Heart left ventricle (tissue), 16 donors: ENCODE results near the gene PHF3. TPM values are rescaled to one million over a fixed set of nuclear protein-coding genes. Genes with fewer than 3 reads are reported as not detected.

Experiments
- ATAC-seq, 4 donors: fragments of 200-7000 bp; cut with Tn5 transposase; one replicate each; pipeline ENCODE4 v1.9.1; 2020 to 2022; ENCODE audit warnings: moderate library complexity in 4 of 4, mild to moderate bottlenecking in 3 of 4, moderate number of reproducible peaks in 1 of 4
- DNase-seq, 5 donors: peaks; one replicate each; pipeline ENCODE4 v3.0.0-alpha.2; 2020
- H3K27ac ChIP-seq, 12 donors: fragments of 200-600 bp; sonication (generic) in 4 of 12; one replicate each; pipeline versions ENCODE4 v1.5.0 to v1.8.0; 2016 to 2022; ENCODE audit warnings: mild to moderate bottlenecking in 2 of 12
- H3K27me3 ChIP-seq, 9 donors: fragments of 200-600 bp; sonication (generic) in 2 of 9; one replicate each; pipeline versions ENCODE4 v1.5.1 to v1.8.0; 2016 to 2022; ENCODE audit warnings: mild to moderate bottlenecking in 3 of 9
- H3K36me3 ChIP-seq, 9 donors: fragments of 200-600 bp; sonication (generic) in 2 of 9; one replicate each; pipeline versions ENCODE4 v1.5.0 to v1.8.0; 2018 to 2022; ENCODE audit warnings: mild to moderate bottlenecking in 2 of 9
- H3K4me1 ChIP-seq, 12 donors: fragments of 200-600 bp; sonication (generic) in 4 of 12; one replicate each; pipeline versions ENCODE4 v1.5.0 to v1.8.0; 2016 to 2022; ENCODE audit warnings: mild to moderate bottlenecking in 3 of 12
- H3K4me3 ChIP-seq, 12 donors: fragments of 200-600 bp; sonication (generic) in 4 of 12; one replicate each; pipeline versions ENCODE4 v1.5.0 to v1.8.0; 2017 to 2022; ENCODE audit warnings: mild to moderate bottlenecking in 9 of 12, moderate library complexity in 4 of 12
- H3K9me3 ChIP-seq, 12 donors: fragments of 200-600 bp; sonication (generic) in 4 of 12; one replicate each; pipeline versions ENCODE4 v1.5.0 to v1.8.0; 2016 to 2022; ENCODE audit warnings: mild to moderate bottlenecking in 1 of 12
- CTCF ChIP-seq, 12 donors: fragments of 200-600 bp; sonication (generic) in 4 of 12; IDR thresholded peaks; one replicate each; pipeline versions ENCODE4 v1.5.0 to v1.8.0; 2018 to 2022; ENCODE audit warnings: antibody characterized with exemption in 12 of 12, mild to moderate bottlenecking in 5 of 12
- POLR2A ChIP-seq, 2 donors: fragments of 450-650 bp; IDR thresholded peaks; one replicate each; pipeline ENCODE4 v1.6.1; 2017; ENCODE audit warnings: antibody characterized with exemption in 2 of 2, mild to moderate bottlenecking in 2 of 2, moderate library complexity in 2 of 2
- WGBS, 4 donors: extraction: QIAGEN DNeasy Blood & Tissue Kit in 2 of 4; methylation state at CpG; one replicate each; pipeline versions ENCODE4 v1.1.5 to v1.1.7; 2013 to 2018; 5-methylcytosine and 5-hydroxymethylcytosine counted together
- intact Hi-C, 10 donors: fragments of 100-400 bp; cut with DNase I; formaldehyde crosslinking; loops; one replicate each; pipeline versions ENCODE4 v1.11.1 to v1.14.2; 2022
- polyA plus RNA-seq, 2 donors: library from polyadenylated mRNA; stranded (reverse); fragments of 200-250 nt; gene quantifications; one replicate each; pipeline ENCODE4 v1.2.3, GENCODE V29; 2013
- total RNA-seq, 9 donors: library from RNA; depleted of rRNA in 2 of 9; stranded (reverse); fragments of >200 nt in 2 of 9; fragmentation: NEBNext Ultra II Directional in 3 of 9; extraction: Animal tissue kit (Norgen Biotek cat#: 25700) in 3 of 9; gene quantifications; one replicate each; pipeline versions ENCODE4 v1.1.0 to v1.2.4, GENCODE V29; 2016 to 2023
- donor health status: ischemic (EF 13 %, LVEDD 7.1; RV severe dilation, severe dysfunction).
- donor health status: healthy with polysubstance abuse.
- donor health status: DM: no; HTN: yes; CAD: no.
- donor health status: DM: no; HTN: no; CAD: no.
- donor health status: ischemic (EF 25% LVEDD 6.9; RV normal size, moderate dysfunction).
- donor health status: ischemic (EF 25% LVEDD 5.7; RV mildly dilated, moderate dysfunction).
- donor health status: healthy.
- donor health status: DM: yes; HTN: yes; CAD: no.
- donor health status: ischemic (EF 35%, LVEDD 5.7; RV mildly dilated, moderate dysfunction).
- donor health status: nonischemic (EF 11% LVEDD 7.7; RV severe dilation, severe dysfunction).
- donor health status: DM: yes; HTN: yes; CAD: no.
- donor health status: PGD.
- donor health status: ischemic (EF 29% LVEDD 5.4; RV normal size, mild dysfunction).
- donor health status: nonischemic (EF 23%, LVEDD 6.1; RV moderate dilation, normal function).

PHF3 gene
- total and polyA plus RNA-seq, 11 donors: 5.3 to 53.5 (median 34.0) TPM

GRCh38 chr6:63615590-63615989 lies 20.0 kb upstream of the PHF3 start:
- WGBS, 4 donors: 91 to 94% (median 93%) methylated on average over 1 of the region's 1 CpG
- intact Hi-C loops: no loop called here
- no peak for ATAC-seq
- Histone ChIP-seq H3K36me3 (no peaks in the 10 kb centered on the region), H3K4me1 (no peaks in the 10 kb centered on the region), H3K9me3 (no peaks in the 10 kb centered on the region), H3K27me3 (peaks cover 0 to 15% (median 0%) of the 10 kb centered on the region in 9 donors), H3K4me3 (no peak overlapping the region), H3K27ac (no peak overlapping the region)
- DNase-seq: no peak
- TF ChIP-seq POLR2A (IDR thresholded peaks at IDR 0.05) (no peak), CTCF (IDR thresholded peaks at IDR 0.05) (no peak)

DNA sequence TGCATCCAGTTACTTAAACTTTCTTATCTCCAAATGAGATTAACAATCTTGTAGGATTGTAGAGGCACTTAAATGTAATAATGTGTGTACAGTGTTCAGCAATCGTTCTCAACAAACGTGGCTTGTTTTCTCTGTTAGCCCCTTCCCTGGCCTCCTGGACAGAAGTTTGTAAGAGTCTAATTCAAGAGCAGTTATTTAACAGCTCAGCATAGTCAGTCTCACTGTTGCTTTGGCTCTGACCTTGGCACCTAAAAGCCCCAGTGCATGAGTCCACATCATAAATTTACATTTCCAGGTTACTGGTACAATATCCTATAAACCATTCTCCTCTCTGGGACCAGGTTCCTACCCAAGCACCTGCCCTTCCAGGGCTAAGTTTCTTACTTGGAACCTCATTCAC lies 11.5 kb upstream of the PHF3 start:
- H3K4me1 ChIP-seq: no peaks in the 10 kb centered on the region
- no peaks in the 10 kb centered on the region for H3K9me3 ChIP-seq
- no peak overlapping the region for H3K27ac ChIP-seq
- DNase-seq (no peak), ATAC-seq (no peak)
- peaks cover 0 to 16% (median 0%) of the 10 kb centered on the region in 9 donors for H3K27me3 ChIP-seq
- 59 to 69% (median 66%) methylated on average over 2 of the region's 2 CpGs for WGBS, 4 donors
- intact Hi-C loops: no loop called here
- no peaks in the 10 kb centered on the region for H3K36me3 ChIP-seq
- H3K4me3 ChIP-seq: no peak overlapping the region
- TF ChIP-seq CTCF (IDR thresholded peaks at IDR 0.05) (no peak), POLR2A (IDR thresholded peaks at IDR 0.05) (no peak)

DNA sequence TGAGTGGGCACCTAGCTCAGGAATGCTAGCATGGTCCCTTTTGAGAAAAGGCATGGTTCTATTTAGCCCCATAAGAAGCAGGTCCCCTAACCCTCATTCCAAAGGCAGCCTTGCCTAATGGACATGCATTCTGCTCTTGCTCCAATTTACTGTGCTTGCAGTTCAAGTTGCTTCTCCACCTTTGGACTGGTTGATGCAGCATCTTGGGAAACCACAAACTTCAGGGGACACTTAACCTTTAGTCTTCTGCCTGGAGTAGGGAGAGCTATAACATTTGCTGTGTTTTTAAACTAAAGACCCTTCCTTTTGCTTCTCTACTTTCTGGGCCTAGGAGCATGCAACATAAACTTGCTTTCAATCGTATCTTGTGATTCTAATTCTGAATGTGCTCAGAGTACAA lies 5.1 kb upstream of the PHF3 start:
- intact Hi-C loops: loop anchor here in 2 of 10 donors (10.0 kb wide), 2 partner anchors 54 to 56 kb away; partner anchors contain the start of genes LOC128125822 (in 1 of the 2) and PTP4A1 (in 1 of the 2)

DNA sequence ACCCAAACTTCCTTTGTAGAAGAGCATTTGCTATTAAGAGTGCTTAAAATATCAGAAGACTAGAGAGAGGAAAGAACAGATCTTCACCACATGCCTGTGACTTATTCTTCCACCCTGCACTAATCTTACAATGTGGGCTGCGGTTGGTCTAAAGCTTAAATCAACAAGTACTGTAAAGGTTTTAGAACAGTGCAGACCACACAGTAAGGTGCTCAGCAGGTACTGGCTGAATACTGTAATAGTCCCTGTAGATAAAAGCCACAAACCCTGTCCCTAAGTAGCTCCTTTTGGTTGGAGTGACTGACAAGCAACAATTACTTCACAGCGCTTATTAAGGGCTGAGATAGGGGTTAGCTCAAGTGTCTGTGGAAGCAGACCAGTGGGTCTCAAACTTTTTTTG lies 972 bp upstream of the PHF3 start:
- 36 to 45% (median 41%) methylated on average over 2 of the region's 2 CpGs for WGBS, 4 donors
- intact Hi-C loops: loop anchor here in 9 of 10 donors (1.0 to 10.0 kb wide), 9 partner anchors 36 to 62 kb away; partner anchors contain the start of genes LOC128125822 (in 8 of the 9) and PTP4A1 (in 8 of the 9)
- H3K36me3 ChIP-seq: no peaks in the 10 kb centered on the region
- peak overlapping the region in 3 of 12 donors; percentile 87 to 97 (median 92) for H3K4me3 ChIP-seq
- peaks cover 6 to 37% (median 29%) of the 10 kb centered on the region in 12 donors for H3K4me1 ChIP-seq
- DNase-seq (no peak), ATAC-seq (no peak)
- TF ChIP-seq CTCF (IDR thresholded peaks at IDR 0.05) (no peak), POLR2A (IDR thresholded peaks at IDR 0.05) (no peak)
- H3K9me3 ChIP-seq: no peaks in the 10 kb centered on the region
- H3K27me3 ChIP-seq: no peaks in the 10 kb centered on the region
- peak overlapping the region in 2 of 12 donors; percentile 96 to 98 for H3K27ac ChIP-seq

More for the DNA sequence above, 5.1 kb upstream of the PHF3 start:
- DNase-seq (no peak), ATAC-seq (no peak)
- no peak for TF ChIP-seq CTCF (IDR thresholded peaks at IDR 0.05)
- TF ChIP-seq POLR2A (IDR thresholded peaks at IDR 0.05): no peak
- H3K9me3 ChIP-seq: no peaks in the 10 kb centered on the region
- no peaks in the 10 kb centered on the region for H3K27me3 ChIP-seq
- H3K27ac ChIP-seq: no peak overlapping the region
- H3K4me1 ChIP-seq: peaks cover 0 to 9% (median 4%) of the 10 kb centered on the region in 12 donors
- H3K4me3 ChIP-seq: no peak overlapping the region
- 86 to 93% (median 90%) methylated on average over 1 of the region's 1 CpG for WGBS, 4 donors
- H3K36me3 ChIP-seq: no peaks in the 10 kb centered on the region
